SK-N-SH (cell line): Measurements from ENCODE around the gene RELT. TPM values are rescaled to one million over a fixed set of nuclear protein-coding genes. Genes with fewer than 3 reads are reported as not detected.

Source experiments
- CTCF ChIA-PET: fragments of 300-600, 350-600 bp; formaldehyde crosslinking; extraction: SDS; loops from one replicate; lab custom pipeline; 2021; lab: Yijun Ruan, JAX
- POLR2A ChIA-PET: fragments of 350-600 bp; sonication (Branson Sonifier 250); formaldehyde crosslinking; extraction: SDS; loops from one replicate; lab custom pipeline; 2020; ENCODE audit warnings: antibody characterized with exemption, inconsistent platforms; lab: Yijun Ruan, JAX
- DNase-seq: peaks from one replicate; pipeline ENCODE4 v3.0.0; 2012
- H2AFZ ChIP-seq: fragments of 200-600 bp; sonication (generic); 2 replicates; pipeline ENCODE4 v1.8.1; 2016; ENCODE audit warnings: antibody characterized with exemption, mild to moderate bottlenecking, low read depth
- H3F3A ChIP-seq: fragments of 200-600 bp; sonication (generic); replicated peaks from 2 replicates; pipeline ENCODE3; 2016; ENCODE audit warnings: antibody characterized with exemption, mild to moderate bottlenecking; ENCODE audit not compliant: insufficient read depth
- H3K27ac ChIP-seq, 2 experiments: fragments of 200-500 bp in 1 of 2; fragments of 200-600 bp in 1 of 2; sonication (Bioruptor generic) in 1 of 2; sonication (generic), shearing (Covaris generic) in 1 of 2; 2 replicates each; pipeline versions ENCODE4 v1.5.1 to v1.6.1; 2014 to 2016; ENCODE audit warnings: low read depth in 2 of 2, inconsistent platforms in 1 of 2, low read length in 1 of 2, mild to moderate bottlenecking in 1 of 2, mixed read lengths in 1 of 2
- H3K27me3 ChIP-seq: fragments of 200-600 bp; sonication (generic), shearing (Covaris generic); 2 replicates; pipeline ENCODE4 v1.6.1; 2016; ENCODE audit warnings: mixed run types; ENCODE audit not compliant: insufficient read depth
- H3K36me3 ChIP-seq, 2 experiments: fragments of 200-500 bp in 1 of 2; fragments of 200-600 bp in 1 of 2; sonication (Bioruptor generic) in 1 of 2; sonication (generic) in 1 of 2; replicated peaks in 1 of 2; 2 replicates each; pipeline versions ENCODE3 to v1.5.1; 2014 to 2016; ENCODE audit warnings: low read length in 1 of 2, mild to moderate bottlenecking in 1 of 2; ENCODE audit not compliant: insufficient read depth in 2 of 2, control insufficient read depth in 1 of 2
- H3K4me1 ChIP-seq, 2 experiments: fragments of 200-500 bp in 1 of 2; fragments of 200-600 bp in 1 of 2; sonication (Bioruptor generic) in 1 of 2; sonication (generic), shearing (Covaris generic) in 1 of 2; 2 replicates each; pipeline versions ENCODE4 v1.5.1 to v1.6.1; 2014 to 2016; ENCODE audit warnings: low read depth in 1 of 2, low read length in 1 of 2, mixed run types in 1 of 2; ENCODE audit not compliant: insufficient read depth in 2 of 2, control insufficient read depth in 1 of 2
- H3K4me2 ChIP-seq: fragments of 200-600 bp; sonication (generic), shearing (Covaris generic); 2 replicates; pipeline ENCODE4 v1.6.1; 2017; ENCODE audit warnings: mixed run types
- H3K4me3 ChIP-seq, 2 experiments: fragments of 200-500 bp in 1 of 2; fragments of 200-600 bp in 1 of 2; sonication (Bioruptor generic) in 1 of 2; sonication (generic), shearing (Covaris generic) in 1 of 2; 2 replicates each; pipeline versions ENCODE4 v1.5.1 to v1.8.1; 2014 to 2016; ENCODE audit warnings: low read depth in 2 of 2, inconsistent platforms in 1 of 2, low read length in 1 of 2, mild to moderate bottlenecking in 1 of 2, mixed read lengths in 1 of 2, moderate library complexity in 1 of 2
- H3K79me2 ChIP-seq: fragments of 200-600 bp; sonication (generic); 2 replicates; pipeline ENCODE4 v1.8.1; 2017; ENCODE audit warnings: mild to moderate bottlenecking; ENCODE audit not compliant: insufficient read depth
- H3K9ac ChIP-seq: fragments of 200-600 bp; sonication (generic); 2 replicates; pipeline ENCODE4 v1.6.1; 2017; ENCODE audit warnings: mixed run types
- H3K9me2 ChIP-seq: fragments of 200-600 bp; sonication (generic); 2 replicates; pipeline ENCODE4 v1.6.1; 2017; ENCODE audit warnings: mixed run types
- H3K9me3 ChIP-seq: fragments of 200-600 bp; sonication (generic); 2 replicates; pipeline ENCODE4 v1.6.1; 2017; ENCODE audit warnings: mixed run types, mild to moderate bottlenecking, moderate library complexity
- H4K20me1 ChIP-seq: fragments of 200-600 bp; sonication (generic); 2 replicates; pipeline ENCODE4 v1.6.1; 2017; ENCODE audit warnings: mild to moderate bottlenecking, mixed run types; ENCODE audit not compliant: insufficient read depth
- EP300 ChIP-seq, 2 experiments: IDR thresholded peaks; 2 replicates each; pipeline versions ENCODE4 v1.4.0 to v1.6.1; 2012; ENCODE audit warnings: borderline replicate concordance in 1 of 2, low read depth in 1 of 2, low read length in 1 of 2
- FOXJ3 ChIP-seq: sonication (generic); formaldehyde crosslinking; IDR thresholded peaks from 2 replicates; pipeline ENCODE4 v1.5.1; 2020; ENCODE audit warnings: mild to moderate bottlenecking, missing genetic modification reagents
- GABPA ChIP-seq: IDR thresholded peaks from 2 replicates; pipeline ENCODE4 v1.4.0; 2012; ENCODE audit warnings: low read depth, mild to moderate bottlenecking
- GATA2 ChIP-seq: sonication (generic); formaldehyde crosslinking; IDR thresholded peaks from 2 replicates; pipeline ENCODE4 v1.5.0; 2020; ENCODE audit warnings: mild to moderate bottlenecking, missing genetic modification reagents
- MEF2A ChIP-seq: IDR thresholded peaks from 2 replicates; pipeline ENCODE4 v1.4.0; 2012; ENCODE audit warnings: low read depth, borderline replicate concordance
- NFIC ChIP-seq: IDR thresholded peaks from 2 replicates; pipeline ENCODE4 v1.4.0; 2012; ENCODE audit warnings: borderline replicate concordance
- NRF1 ChIP-seq: IDR thresholded peaks from 2 replicates; pipeline ENCODE4 v1.6.1; 2012; ENCODE audit warnings: low read depth, mild to moderate bottlenecking, low read length
- RAD21 ChIP-seq: IDR thresholded peaks from 2 replicates; pipeline ENCODE4 v1.6.1; 2012; ENCODE audit warnings: mild to moderate bottlenecking, low read length
- RFX5 ChIP-seq: IDR thresholded peaks from 2 replicates; pipeline ENCODE4 v1.6.1; 2012; ENCODE audit warnings: mild to moderate bottlenecking, improper control_type of control experiment, low read length
- SIN3A ChIP-seq: IDR thresholded peaks from 2 replicates; pipeline ENCODE4 v1.6.1; 2012; ENCODE audit warnings: low read depth, mild to moderate bottlenecking, low read length, moderate library complexity, borderline replicate concordance
- WGBS: methylation state at CpG from one replicate; pipeline ENCODE4 v1.1.6; 2017; ENCODE audit warnings: low lambda C conversion rate; 5-methylcytosine and 5-hydroxymethylcytosine counted together
- polyA plus RNA-seq, 3 experiments: library from polyadenylated mRNA; depleted of rRNA; stranded (reverse); fragments of >200 nt; gene quantifications; 2 replicates each; pipeline ENCODE4 v1.2.3, GENCODE V29; 2012
- TF ChIP-seq, protein P1 (sequence below): fragments of 150-350 bp; IDR thresholded peaks from 2 replicates; pipeline ENCODE4 v1.6.1; 2016; ENCODE audit warnings: mild to moderate bottlenecking, low read depth, low read length
- TF ChIP-seq, protein P2 (sequence below): IDR thresholded peaks from 2 replicates; pipeline ENCODE4 v1.4.0; 2012; ENCODE audit warnings: low read depth, borderline replicate concordance
- TF ChIP-seq, protein P3 (sequence below): IDR thresholded peaks from 2 replicates; pipeline ENCODE4 v1.6.1; 2012; ENCODE audit warnings: mild to moderate bottlenecking, low read depth, low read length, moderate library complexity
- TF ChIP-seq, protein P4 (sequence below): IDR thresholded peaks from 2 replicates; pipeline ENCODE4 v1.4.0; 2012; ENCODE audit warnings: low read depth, borderline replicate concordance
- TF ChIP-seq, protein P5 (sequence below): IDR thresholded peaks from 2 replicates; pipeline ENCODE4 v1.4.0; 2012; ENCODE audit warnings: low read depth
- TF ChIP-seq, protein P6 (sequence below): fragments of 150-350 bp; IDR thresholded peaks from 2 replicates; pipeline ENCODE4 v1.6.1; 2017; ENCODE audit warnings: antibody characterized with exemption, low read length, low read depth, borderline replicate concordance

The RELT gene
- polyA plus RNA-seq, 1 of the 3 experiments (the other 2 are of a cell fraction) = 4.3 TPM

DNA sequence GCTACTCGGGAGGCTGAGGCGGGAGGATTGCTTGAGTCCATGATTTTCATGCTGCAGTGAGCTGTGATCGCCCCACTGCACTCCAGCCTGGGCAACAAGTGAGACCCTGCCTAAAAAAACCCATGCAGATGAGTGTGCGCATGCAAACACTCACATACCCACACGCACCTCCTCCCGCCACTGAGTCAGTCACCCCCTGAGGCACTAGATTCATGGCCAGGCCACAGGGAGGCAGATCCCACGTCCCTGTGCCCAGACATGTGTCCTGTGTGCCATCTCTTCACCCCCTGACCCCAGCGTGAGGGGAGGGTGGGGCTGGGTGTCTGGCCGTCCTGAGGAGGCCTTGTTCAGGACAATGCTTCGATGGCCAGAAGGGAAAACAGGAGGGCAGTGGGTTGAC lies 15.5 kb downstream of the RELT start:
- TF ChIP-seq RFX5 (no peak), EP300 (IDR thresholded peaks at IDR 0.05; ENCODE audit: borderline replicate concordance in 1 of 2, low read depth in 1 of 2, low read length in 1 of 2) (no peak), GATA2 (no peak), MEF2A (no peak), FOXJ3 (CRISPR knock-in tag) (no peak), NFIC (no peak), RAD21 (no peak), SIN3A (no peak), NRF1 (no peak), GABPA (no peak)
- TF ChIP-seq, protein P1, sequence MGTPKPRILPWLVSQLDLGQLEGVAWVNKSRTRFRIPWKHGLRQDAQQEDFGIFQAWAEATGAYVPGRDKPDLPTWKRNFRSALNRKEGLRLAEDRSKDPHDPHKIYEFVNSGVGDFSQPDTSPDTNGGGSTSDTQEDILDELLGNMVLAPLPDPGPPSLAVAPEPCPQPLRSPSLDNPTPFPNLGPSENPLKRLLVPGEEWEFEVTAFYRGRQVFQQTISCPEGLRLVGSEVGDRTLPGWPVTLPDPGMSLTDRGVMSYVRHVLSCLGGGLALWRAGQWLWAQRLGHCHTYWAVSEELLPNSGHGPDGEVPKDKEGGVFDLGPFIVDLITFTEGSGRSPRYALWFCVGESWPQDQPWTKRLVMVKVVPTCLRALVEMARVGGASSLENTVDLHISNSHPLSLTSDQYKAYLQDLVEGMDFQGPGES = no peak
- TF ChIP-seq, protein P2, sequence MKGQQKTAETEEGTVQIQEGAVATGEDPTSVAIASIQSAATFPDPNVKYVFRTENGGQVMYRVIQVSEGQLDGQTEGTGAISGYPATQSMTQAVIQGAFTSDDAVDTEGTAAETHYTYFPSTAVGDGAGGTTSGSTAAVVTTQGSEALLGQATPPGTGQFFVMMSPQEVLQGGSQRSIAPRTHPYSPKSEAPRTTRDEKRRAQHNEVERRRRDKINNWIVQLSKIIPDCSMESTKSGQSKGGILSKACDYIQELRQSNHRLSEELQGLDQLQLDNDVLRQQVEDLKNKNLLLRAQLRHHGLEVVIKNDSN = no peak
- TF ChIP-seq, protein P3, sequence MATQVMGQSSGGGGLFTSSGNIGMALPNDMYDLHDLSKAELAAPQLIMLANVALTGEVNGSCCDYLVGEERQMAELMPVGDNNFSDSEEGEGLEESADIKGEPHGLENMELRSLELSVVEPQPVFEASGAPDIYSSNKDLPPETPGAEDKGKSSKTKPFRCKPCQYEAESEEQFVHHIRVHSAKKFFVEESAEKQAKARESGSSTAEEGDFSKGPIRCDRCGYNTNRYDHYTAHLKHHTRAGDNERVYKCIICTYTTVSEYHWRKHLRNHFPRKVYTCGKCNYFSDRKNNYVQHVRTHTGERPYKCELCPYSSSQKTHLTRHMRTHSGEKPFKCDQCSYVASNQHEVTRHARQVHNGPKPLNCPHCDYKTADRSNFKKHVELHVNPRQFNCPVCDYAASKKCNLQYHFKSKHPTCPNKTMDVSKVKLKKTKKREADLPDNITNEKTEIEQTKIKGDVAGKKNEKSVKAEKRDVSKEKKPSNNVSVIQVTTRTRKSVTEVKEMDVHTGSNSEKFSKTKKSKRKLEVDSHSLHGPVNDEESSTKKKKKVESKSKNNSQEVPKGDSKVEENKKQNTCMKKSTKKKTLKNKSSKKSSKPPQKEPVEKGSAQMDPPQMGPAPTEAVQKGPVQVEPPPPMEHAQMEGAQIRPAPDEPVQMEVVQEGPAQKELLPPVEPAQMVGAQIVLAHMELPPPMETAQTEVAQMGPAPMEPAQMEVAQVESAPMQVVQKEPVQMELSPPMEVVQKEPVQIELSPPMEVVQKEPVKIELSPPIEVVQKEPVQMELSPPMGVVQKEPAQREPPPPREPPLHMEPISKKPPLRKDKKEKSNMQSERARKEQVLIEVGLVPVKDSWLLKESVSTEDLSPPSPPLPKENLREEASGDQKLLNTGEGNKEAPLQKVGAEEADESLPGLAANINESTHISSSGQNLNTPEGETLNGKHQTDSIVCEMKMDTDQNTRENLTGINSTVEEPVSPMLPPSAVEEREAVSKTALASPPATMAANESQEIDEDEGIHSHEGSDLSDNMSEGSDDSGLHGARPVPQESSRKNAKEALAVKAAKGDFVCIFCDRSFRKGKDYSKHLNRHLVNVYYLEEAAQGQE = no peak
- TF ChIP-seq, protein P4, sequence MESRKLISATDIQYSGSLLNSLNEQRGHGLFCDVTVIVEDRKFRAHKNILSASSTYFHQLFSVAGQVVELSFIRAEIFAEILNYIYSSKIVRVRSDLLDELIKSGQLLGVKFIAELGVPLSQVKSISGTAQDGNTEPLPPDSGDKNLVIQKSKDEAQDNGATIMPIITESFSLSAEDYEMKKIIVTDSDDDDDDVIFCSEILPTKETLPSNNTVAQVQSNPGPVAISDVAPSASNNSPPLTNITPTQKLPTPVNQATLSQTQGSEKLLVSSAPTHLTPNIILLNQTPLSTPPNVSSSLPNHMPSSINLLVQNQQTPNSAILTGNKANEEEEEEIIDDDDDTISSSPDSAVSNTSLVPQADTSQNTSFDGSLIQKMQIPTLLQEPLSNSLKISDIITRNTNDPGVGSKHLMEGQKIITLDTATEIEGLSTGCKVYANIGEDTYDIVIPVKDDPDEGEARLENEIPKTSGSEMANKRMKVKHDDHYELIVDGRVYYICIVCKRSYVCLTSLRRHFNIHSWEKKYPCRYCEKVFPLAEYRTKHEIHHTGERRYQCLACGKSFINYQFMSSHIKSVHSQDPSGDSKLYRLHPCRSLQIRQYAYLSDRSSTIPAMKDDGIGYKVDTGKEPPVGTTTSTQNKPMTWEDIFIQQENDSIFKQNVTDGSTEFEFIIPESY = no peak
- TF ChIP-seq, protein P5, sequence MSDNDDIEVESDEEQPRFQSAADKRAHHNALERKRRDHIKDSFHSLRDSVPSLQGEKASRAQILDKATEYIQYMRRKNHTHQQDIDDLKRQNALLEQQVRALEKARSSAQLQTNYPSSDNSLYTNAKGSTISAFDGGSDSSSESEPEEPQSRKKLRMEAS = no peak
- TF ChIP-seq, protein P6, sequence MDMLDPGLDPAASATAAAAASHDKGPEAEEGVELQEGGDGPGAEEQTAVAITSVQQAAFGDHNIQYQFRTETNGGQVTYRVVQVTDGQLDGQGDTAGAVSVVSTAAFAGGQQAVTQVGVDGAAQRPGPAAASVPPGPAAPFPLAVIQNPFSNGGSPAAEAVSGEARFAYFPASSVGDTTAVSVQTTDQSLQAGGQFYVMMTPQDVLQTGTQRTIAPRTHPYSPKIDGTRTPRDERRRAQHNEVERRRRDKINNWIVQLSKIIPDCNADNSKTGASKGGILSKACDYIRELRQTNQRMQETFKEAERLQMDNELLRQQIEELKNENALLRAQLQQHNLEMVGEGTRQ = no peak
- WGBS = 92% methylated on average over 8 of the region's 10 CpGs
- no peaks in the 10 kb centered on the region for H3K9me2 ChIP-seq
- H4K20me1 ChIP-seq = peaks cover 8% of the 10 kb centered on the region; the same call in 1 of the 2 replicates
- H3K9me3 ChIP-seq = no peaks in the 10 kb centered on the region
- H3K27me3 ChIP-seq = no peaks in the 10 kb centered on the region
- ChIA-PET POLR2A (no interaction called here), CTCF (interaction anchor here (3.1 to 10.0 kb wide), 5 partner anchors 12 to 270 kb away, joined by 10 to 144 read pairs (median 29); no protein-coding TSS in a partner anchor)
- H3K36me3 ChIP-seq = no peaks in the 10 kb centered on the region
- H3K27ac ChIP-seq = no peak overlapping the region
- H3K4me3 ChIP-seq = no peak overlapping the region
- H3F3A ChIP-seq = no peaks in the 10 kb centered on the region
- no peak for DNase-seq
- no peak overlapping the region for H2AFZ ChIP-seq
- H3K9ac ChIP-seq = no peak overlapping the region
- H3K4me1 ChIP-seq = peaks cover 0 to 14% of the 10 kb centered on the region in 2 experiments; a peak in 1 of 4 replicates
- H3K4me2 ChIP-seq = no peak overlapping the region
- peaks cover 15% of the 10 kb centered on the region for H3K79me2 ChIP-seq
